OCI-LY3 (cell line): Measurements from ENCODE around the gene TBC1D2B.

Source experiments
- CTCF ChIP-seq: fragments of 200-600, 300-600 bp; sonication (generic); IDR thresholded peaks from 2 replicates; pipeline ENCODE4 v1.5.1; 2014; ENCODE audit warnings: antibody characterized with exemption, low read length, low read depth
- EZH2phosphoT487 ChIP-seq: fragments of 200-600 bp; shearing (Covaris generic); IDR thresholded peaks from 2 replicates; pipeline ENCODE4 v1.6.1; 2018; ENCODE audit warnings: antibody characterized with exemption, mixed run types, low read depth

DNA sequence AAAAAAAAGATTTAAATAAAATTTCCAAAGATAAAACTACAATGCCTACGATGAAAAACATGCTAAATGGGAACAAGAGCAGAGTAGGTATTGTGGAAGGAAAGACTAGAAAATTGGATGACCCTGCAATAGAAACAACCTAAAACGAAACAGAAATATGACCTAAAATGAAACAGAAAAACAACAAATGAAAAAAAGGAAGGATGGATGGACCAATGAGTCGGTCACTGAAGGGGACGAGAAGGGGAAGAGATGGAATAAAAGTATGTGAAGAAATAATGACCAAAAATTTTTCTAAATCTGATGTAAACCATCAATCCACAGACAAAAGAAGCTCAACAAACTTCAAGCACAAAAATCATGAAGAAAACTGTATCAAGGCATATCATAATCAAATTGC is 44.8 kb downstream of the TBC1D2B start:
- TF ChIP-seq CTCF (no peak), EZH2phosphoT487 (no peak)
